ENCODE results near the gene SEPTIN10. TPM values are rescaled to one million over a fixed set of nuclear protein-coding genes. Genes with fewer than 3 reads are reported as not detected.

Gene SEPTIN10
- total RNA-seq (2021; ENCODE audit: unreplicated experiment) (100.0 TPM), Bru-seq, nascent RNA (percentile 92 among the genes with signal in this experiment), BruChase-seq, experiment 1, labeled RNA remaining after a 2-hour chase (percentile 91 among the genes with signal in this experiment), BruChase-seq, experiment 2, labeled RNA remaining after a 6-hour chase (percentile 93 among the genes with signal in this experiment)
- polyA plus RNA-seq (2012; ENCODE audit: insufficient read length), result 66.2 TPM
- long read RNA-seq, transcript SEPT10-205 (10 exons, 1,605 nt), result minor isoform, 24 of 189 reads
- long read RNA-seq, transcript SEPT10-203 (10 exons, 2,719 nt), result minor isoform, 14 of 189 reads
- long read RNA-seq, transcript SEPT10-202 (11 exons, 3,071 nt), result major isoform, 93 of 189 reads
- long read RNA-seq, partial matches to known transcripts, result 15 of 189 reads
- long read RNA-seq, other reads (novel, unspliced or antisense), result 43 of 189 reads

- ChIA-PET CTCF (no interaction called here), POLR2A (interaction anchor here (0.6 to 1.0 kb wide), 4 partner anchors 10 to 81 kb away, joined by 3 to 6 read pairs (median 4); no protein-coding TSS in a partner anchor)
- H3K4me1 ChIP-seq (ENCODE audit: control insufficient read depth, insufficient read depth, low read length), result peaks cover 25% of the 10 kb centered on the region; the same call in 1 of the 2 replicates
- peaks cover 3% of the 10 kb centered on the region for H3K36me3 ChIP-seq (ENCODE audit: control insufficient read depth, insufficient read depth, low read length)
- in situ Hi-C loops (cut with HindIII; ENCODE audit: low pct_unique_long_range_greater_than_20kb, low sequenced_read_pairs), result no loop called here
- H3K27me3 ChIP-seq (ENCODE audit: control insufficient read depth, insufficient read depth, low read length), result no peaks in the 10 kb centered on the region
- DNase-seq (ENCODE audit: low read depth, low spot score) (peak; percentile 92), ATAC-seq (peak; percentile 92)
- H3K4me3 ChIP-seq (ENCODE audit: low read depth in 2 of 2, low read length in 2 of 2), result peak within 1 kb of the TSS; percentile 81 to 88
- no peak for TF ChIP-seq TCF7L2 (IDR thresholded peaks at IDR 0.05; ENCODE audit: low read depth, low read length)
- TF ChIP-seq SIN3A (IDR thresholded peaks at IDR 0.05; ENCODE audit: borderline replicate concordance, insufficient read depth, low read depth, low read length), result 0 out of 2 replicates have a peak, but pooled peaks have one; percentile 50
- TF ChIP-seq POLR2AphosphoS5 (IDR thresholded peaks at IDR 0.05; ENCODE audit: low read depth, low read length), result peak; percentile 57
- TF ChIP-seq REST (IDR thresholded peaks at IDR 0.05; ENCODE audit: insufficient read depth in 1 of 2, low read depth in 2 of 2, low read length in 1 of 2), result peak in 1 of 2 experiments; percentile 58; a peak in 1 of 4 replicates
- TF ChIP-seq CTCF (IDR thresholded peaks at IDR 0.05), result no peak
- H3K9me3 ChIP-seq (ENCODE audit: control insufficient read depth, insufficient read depth, low read depth, low read length), result no peaks in the 10 kb centered on the region
- peak within 1 kb of the TSS; percentile 98 for H3K27ac ChIP-seq (ENCODE audit: low read length)
- no TSS peak for BruUV-seq (replicated peaks)
- intact Hi-C loops (cut with micrococcal nuclease; ENCODE audit: unreplicated experiment), result loop anchor here (5.0 to 10.0 kb wide), 2 partner anchors 101 to 123 kb away; no protein-coding TSS in a partner anchor
These were observed at the start of gene SEPTIN10, which contains the start of gene SOWAHC for GRCh38 chr2:109613922-109614714. SEPTIN10 (minus strand) TSS chr2:109613966; CDS start chr2:109613827, 139 bp downstream. SOWAHC (plus strand) TSS chr2:109614364; CDS start chr2:109614490, 126 bp downstream.

GRCh38 chr2:109662889-109663288, 49.1 kb upstream of the SEPTIN10 start:
- Histone ChIP-seq H3K4me3 (ENCODE audit: low read depth in 2 of 2, low read length in 2 of 2) (no peak overlapping the region), H3K27ac (ENCODE audit: low read length) (no peak overlapping the region), H3K4me1 (ENCODE audit: control insufficient read depth, insufficient read depth, low read length) (no peaks in the 10 kb centered on the region), H3K27me3 (ENCODE audit: control insufficient read depth, insufficient read depth, low read length) (no peaks in the 10 kb centered on the region; the same call in 1 of the 2 replicates), H3K9me3 (ENCODE audit: control insufficient read depth, insufficient read depth, low read depth, low read length) (no peaks in the 10 kb centered on the region), H3K36me3 (ENCODE audit: control insufficient read depth, insufficient read depth, low read length) (no peaks in the 10 kb centered on the region)
- intact Hi-C loops (cut with micrococcal nuclease; ENCODE audit: unreplicated experiment), result loop anchor here (5.0 kb wide), 1 partner anchor 46 kb away; no protein-coding TSS in a partner anchor
- POLR2A ChIA-PET, result no interaction called here
- in situ Hi-C loops (cut with HindIII; ENCODE audit: low pct_unique_long_range_greater_than_20kb, low sequenced_read_pairs), result no loop called here
- CTCF ChIA-PET, result interaction anchor here (0.7 kb wide), 1 partner anchor 117 kb away, joined by 4 read pairs; no protein-coding TSS in a partner anchor
- peak; percentile 68; the same call in 1 of the 2 replicates for ATAC-seq
- TF ChIP-seq POLR2AphosphoS5 (IDR thresholded peaks at IDR 0.05; ENCODE audit: low read depth, low read length) (no peak), REST (IDR thresholded peaks at IDR 0.05; ENCODE audit: insufficient read depth in 1 of 2, low read depth in 2 of 2, low read length in 1 of 2) (no peak), SIN3A (IDR thresholded peaks at IDR 0.05; ENCODE audit: borderline replicate concordance, insufficient read depth, low read depth, low read length) (no peak), TCF7L2 (IDR thresholded peaks at IDR 0.05; ENCODE audit: low read depth, low read length) (no peak), CTCF (IDR thresholded peaks at IDR 0.05) (no peak)
- DNase-seq (ENCODE audit: low read depth, low spot score), result no peak
- no TSS peak for BruUV-seq (replicated peaks)
